HepG2 (cell line): ENCODE data around the gene UBAP2L. TPM values are rescaled to one million over a fixed set of nuclear protein-coding genes. Genes with fewer than 3 reads are reported as not detected.

ENCODE experiments used
- AHR ChIP-seq: IDR thresholded peaks from 2 replicates; pipeline ENCODE4 v1.6.1; 2018; ENCODE audit warnings: missing genetic modification reagents, missing compliant biosample characterization
- AKAP8 ChIP-seq: sonication (generic); formaldehyde crosslinking; IDR thresholded peaks from 2 replicates; pipeline ENCODE4 v1.5.1; 2020; ENCODE audit warnings: mild to moderate bottlenecking, missing genetic modification reagents
- ARNT2 ChIP-seq: sonication (generic); formaldehyde crosslinking; IDR thresholded peaks from 2 replicates; pipeline ENCODE4 v1.8.0; 2022; ENCODE audit warnings: mild to moderate bottlenecking, low read depth, missing genetic modification reagents, moderate library complexity
- CBX1 ChIP-seq: IDR thresholded peaks from one replicate; pipeline ENCODE4 v1.6.1; 2016; ENCODE audit warnings: antibody characterized with exemption, low read depth
- FOXP1 ChIP-seq, 2 experiments: fragments of 450-650 bp in 1 of 2; IDR thresholded peaks; 2 replicates each; pipeline ENCODE4 v1.6.1; 2017 to 2018; ENCODE audit warnings: antibody characterized with exemption in 1 of 2
- HHEX ChIP-seq: IDR thresholded peaks from 2 replicates; pipeline ENCODE4 v1.6.1; 2016; ENCODE audit warnings: control low read depth
- PPARG ChIP-seq: conservative IDR thresholded peaks from 2 replicates; pipeline ENCODE4 v1.6.1; 2016; ENCODE audit warnings: missing biosample characterization, missing genetic modification reagents
- ZKSCAN1 ChIP-seq: fragments of 150-350 bp; IDR thresholded peaks from 2 replicates; pipeline ENCODE4 v1.6.1; 2014; ENCODE audit warnings: low read length
- ZKSCAN5 ChIP-seq: sonication (generic); formaldehyde crosslinking; IDR thresholded peaks from 2 replicates; pipeline ENCODE4 v1.5.1; 2020; ENCODE audit warnings: mild to moderate bottlenecking, missing genetic modification reagents
- ZNF484 ChIP-seq: sonication (generic); formaldehyde crosslinking; IDR thresholded peaks from 2 replicates; pipeline ENCODE4 v1.5.1; 2020; ENCODE audit warnings: mild to moderate bottlenecking, low read depth, missing genetic modification reagents, borderline replicate concordance
- ZNF501 ChIP-seq: sonication (generic); formaldehyde crosslinking; IDR thresholded peaks from 2 replicates; pipeline ENCODE4 v1.5.1; 2020; ENCODE audit warnings: mild to moderate bottlenecking, moderate library complexity, missing genetic modification reagents
- ZNF7 ChIP-seq: IDR thresholded peaks from 2 replicates; pipeline ENCODE4 v1.6.1; 2016; ENCODE audit warnings: missing biosample characterization, missing genetic modification reagents
- polyA plus RNA-seq, 8 experiments: library from polyadenylated mRNA; depleted of rRNA in 3 of 8; stranded (reverse) in 7 of 8; unstranded in 1 of 8; fragments of >200 nt; fragmentation: Illumina TruSeq in 4 of 8; extraction: Trizol in 4 of 8; gene quantifications; 2 replicates each; pipeline versions ENCODE4 v1.2.1 to v1.2.3, GENCODE V29; 2011 to 2016; ENCODE audit warnings: low read depth in 4 of 8, missing spikeins in 1 of 8, mixed read lengths in 1 of 8; ENCODE audit not compliant: insufficient read depth in 1 of 8
- total RNA-seq, 5 experiments: library from RNA; depleted of rRNA; stranded (reverse); fragments of >200 nt; fragmentation: Illumina TruSeq; extraction: Trizol; gene quantifications; 2 replicates each; pipeline ENCODE4 v1.2.3, GENCODE V29; 2016; ENCODE audit warnings: low read depth in 1 of 5
- TF ChIP-seq, protein P1 (sequence below): IDR thresholded peaks from 2 replicates; pipeline ENCODE4 v1.6.1; 2012; ENCODE audit warnings: inconsistent platforms
- TF ChIP-seq, protein P2 (sequence below), 2 experiments: sonication (generic) in 1 of 2; formaldehyde crosslinking in 1 of 2; IDR thresholded peaks; 2 replicates each; pipeline versions ENCODE4 v1.5.1 to v1.6.1; 2011 to 2020; ENCODE audit warnings: borderline replicate concordance in 1 of 2, low read depth in 1 of 2, low read length in 1 of 2, mild to moderate bottlenecking in 1 of 2, missing genetic modification reagents in 1 of 2, moderate library complexity in 1 of 2
- TF ChIP-seq, protein P3 (sequence below): sonication (generic); formaldehyde crosslinking; IDR thresholded peaks from 2 replicates; pipeline ENCODE4 v1.4.0; 2020; ENCODE audit warnings: mild to moderate bottlenecking, missing genetic modification reagents
- TF ChIP-seq, protein P4 (sequence below): sonication (generic); formaldehyde crosslinking; IDR thresholded peaks from one replicate; pipeline ENCODE4 v1.5.1; 2020; ENCODE audit warnings: mild to moderate bottlenecking, missing genetic modification reagents; ENCODE audit errors: not compliant biosample characterization
- TF ChIP-seq, protein P5 (sequence below): sonication (generic); formaldehyde crosslinking; IDR thresholded peaks from 2 replicates; pipeline ENCODE4 v1.5.0; 2020; ENCODE audit warnings: missing genetic modification reagents, mild to moderate bottlenecking, borderline replicate concordance

Gene UBAP2L
- total and polyA plus RNA-seq, 2 of the 13 experiments (the other 11 are each of a cell fraction or from before 2014, with no cell fraction given), result 74.2 to 159 TPM

DNA sequence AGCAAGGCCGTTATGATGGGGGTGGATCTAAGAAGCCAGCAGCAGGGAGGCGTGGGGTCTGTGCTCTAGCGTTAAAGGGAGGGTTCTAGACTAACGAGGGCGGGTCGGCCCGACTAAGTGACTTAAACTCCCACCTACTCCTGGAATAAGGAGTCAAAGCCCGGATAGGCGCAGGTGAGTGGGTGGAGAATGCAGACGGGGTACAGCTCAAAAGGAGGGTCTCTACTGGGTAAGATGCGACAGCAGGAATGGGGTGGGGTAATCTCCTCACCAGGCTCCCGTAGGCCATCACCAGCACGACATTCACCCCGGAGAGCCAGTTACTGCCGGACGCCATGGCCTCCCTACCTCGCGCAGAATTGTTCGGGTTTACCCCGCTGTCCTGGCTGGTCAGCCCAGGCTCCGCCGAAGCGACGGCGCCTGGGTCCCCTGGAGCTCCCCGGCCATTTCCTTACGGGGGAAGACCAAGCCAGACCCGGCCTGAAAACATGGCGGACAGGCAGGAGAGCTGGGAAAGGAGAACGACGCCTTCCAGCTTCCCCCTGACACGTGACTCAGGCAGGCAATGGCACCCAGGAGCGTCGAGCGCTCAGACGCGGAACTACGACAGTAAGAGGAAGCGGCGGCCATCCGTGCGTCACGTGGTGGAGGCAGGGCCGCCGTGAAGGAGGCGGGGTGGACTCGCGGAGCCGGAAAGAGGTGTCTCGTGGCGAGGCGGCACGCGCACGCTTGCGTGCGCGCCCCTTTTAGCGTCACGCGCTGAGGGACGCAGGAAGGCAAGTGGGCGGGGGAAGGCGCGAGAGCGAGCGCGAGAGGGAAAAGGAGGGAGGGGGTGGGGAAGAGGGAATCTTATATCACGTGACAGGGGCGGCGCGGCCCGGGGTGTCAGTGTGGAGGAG is at the start of gene UBAP2L (continued):
- TF ChIP-seq, protein P1, sequence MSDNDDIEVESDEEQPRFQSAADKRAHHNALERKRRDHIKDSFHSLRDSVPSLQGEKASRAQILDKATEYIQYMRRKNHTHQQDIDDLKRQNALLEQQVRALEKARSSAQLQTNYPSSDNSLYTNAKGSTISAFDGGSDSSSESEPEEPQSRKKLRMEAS, result peak; percentile 99
- TF ChIP-seq PPARG (CRISPR knock-in tag) (0 out of 2 replicates have a peak, but pooled peaks have one; percentile 58), AKAP8 (CRISPR knock-in tag) (no peak), FOXP1 (IDR thresholded peaks at IDR 0.05) (no peak), FOXP1 (CRISPR knock-in tag; IDR thresholded peaks at IDR 0.05) (peak; percentile 31; the same call in 1 of the 2 replicates), ZNF7 (no peak), ZKSCAN5 (no peak), ARNT2 (CRISPR knock-in tag) (peak; percentile 93), ZNF501 (CRISPR knock-in tag) (peak; percentile 77), ZNF484 (CRISPR knock-in tag) (0 out of 2 replicates have a peak, but pooled peaks have one; percentile 69), HHEX (no peak), AHR (CRISPR knock-in tag) (peak; percentile 21; the same call in 1 of the 2 replicates), ZKSCAN1 (no peak), CBX1 (peak; percentile 9)
- TF ChIP-seq, protein P2, sequence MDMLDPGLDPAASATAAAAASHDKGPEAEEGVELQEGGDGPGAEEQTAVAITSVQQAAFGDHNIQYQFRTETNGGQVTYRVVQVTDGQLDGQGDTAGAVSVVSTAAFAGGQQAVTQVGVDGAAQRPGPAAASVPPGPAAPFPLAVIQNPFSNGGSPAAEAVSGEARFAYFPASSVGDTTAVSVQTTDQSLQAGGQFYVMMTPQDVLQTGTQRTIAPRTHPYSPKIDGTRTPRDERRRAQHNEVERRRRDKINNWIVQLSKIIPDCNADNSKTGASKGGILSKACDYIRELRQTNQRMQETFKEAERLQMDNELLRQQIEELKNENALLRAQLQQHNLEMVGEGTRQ (IDR thresholded peaks at IDR 0.05; ENCODE audit: low read depth, low read length), result peak; percentile 98
- TF ChIP-seq, protein P2 (CRISPR knock-in tag; IDR thresholded peaks at IDR 0.05; ENCODE audit: borderline replicate concordance), result peak; percentile 97; the same call in 1 of the 2 replicates
- TF ChIP-seq, protein P3, sequence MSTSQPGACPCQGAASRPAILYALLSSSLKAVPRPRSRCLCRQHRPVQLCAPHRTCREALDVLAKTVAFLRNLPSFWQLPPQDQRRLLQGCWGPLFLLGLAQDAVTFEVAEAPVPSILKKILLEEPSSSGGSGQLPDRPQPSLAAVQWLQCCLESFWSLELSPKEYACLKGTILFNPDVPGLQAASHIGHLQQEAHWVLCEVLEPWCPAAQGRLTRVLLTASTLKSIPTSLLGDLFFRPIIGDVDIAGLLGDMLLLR (CRISPR knock-in tag), result peak; percentile 92
- TF ChIP-seq, protein P4, sequence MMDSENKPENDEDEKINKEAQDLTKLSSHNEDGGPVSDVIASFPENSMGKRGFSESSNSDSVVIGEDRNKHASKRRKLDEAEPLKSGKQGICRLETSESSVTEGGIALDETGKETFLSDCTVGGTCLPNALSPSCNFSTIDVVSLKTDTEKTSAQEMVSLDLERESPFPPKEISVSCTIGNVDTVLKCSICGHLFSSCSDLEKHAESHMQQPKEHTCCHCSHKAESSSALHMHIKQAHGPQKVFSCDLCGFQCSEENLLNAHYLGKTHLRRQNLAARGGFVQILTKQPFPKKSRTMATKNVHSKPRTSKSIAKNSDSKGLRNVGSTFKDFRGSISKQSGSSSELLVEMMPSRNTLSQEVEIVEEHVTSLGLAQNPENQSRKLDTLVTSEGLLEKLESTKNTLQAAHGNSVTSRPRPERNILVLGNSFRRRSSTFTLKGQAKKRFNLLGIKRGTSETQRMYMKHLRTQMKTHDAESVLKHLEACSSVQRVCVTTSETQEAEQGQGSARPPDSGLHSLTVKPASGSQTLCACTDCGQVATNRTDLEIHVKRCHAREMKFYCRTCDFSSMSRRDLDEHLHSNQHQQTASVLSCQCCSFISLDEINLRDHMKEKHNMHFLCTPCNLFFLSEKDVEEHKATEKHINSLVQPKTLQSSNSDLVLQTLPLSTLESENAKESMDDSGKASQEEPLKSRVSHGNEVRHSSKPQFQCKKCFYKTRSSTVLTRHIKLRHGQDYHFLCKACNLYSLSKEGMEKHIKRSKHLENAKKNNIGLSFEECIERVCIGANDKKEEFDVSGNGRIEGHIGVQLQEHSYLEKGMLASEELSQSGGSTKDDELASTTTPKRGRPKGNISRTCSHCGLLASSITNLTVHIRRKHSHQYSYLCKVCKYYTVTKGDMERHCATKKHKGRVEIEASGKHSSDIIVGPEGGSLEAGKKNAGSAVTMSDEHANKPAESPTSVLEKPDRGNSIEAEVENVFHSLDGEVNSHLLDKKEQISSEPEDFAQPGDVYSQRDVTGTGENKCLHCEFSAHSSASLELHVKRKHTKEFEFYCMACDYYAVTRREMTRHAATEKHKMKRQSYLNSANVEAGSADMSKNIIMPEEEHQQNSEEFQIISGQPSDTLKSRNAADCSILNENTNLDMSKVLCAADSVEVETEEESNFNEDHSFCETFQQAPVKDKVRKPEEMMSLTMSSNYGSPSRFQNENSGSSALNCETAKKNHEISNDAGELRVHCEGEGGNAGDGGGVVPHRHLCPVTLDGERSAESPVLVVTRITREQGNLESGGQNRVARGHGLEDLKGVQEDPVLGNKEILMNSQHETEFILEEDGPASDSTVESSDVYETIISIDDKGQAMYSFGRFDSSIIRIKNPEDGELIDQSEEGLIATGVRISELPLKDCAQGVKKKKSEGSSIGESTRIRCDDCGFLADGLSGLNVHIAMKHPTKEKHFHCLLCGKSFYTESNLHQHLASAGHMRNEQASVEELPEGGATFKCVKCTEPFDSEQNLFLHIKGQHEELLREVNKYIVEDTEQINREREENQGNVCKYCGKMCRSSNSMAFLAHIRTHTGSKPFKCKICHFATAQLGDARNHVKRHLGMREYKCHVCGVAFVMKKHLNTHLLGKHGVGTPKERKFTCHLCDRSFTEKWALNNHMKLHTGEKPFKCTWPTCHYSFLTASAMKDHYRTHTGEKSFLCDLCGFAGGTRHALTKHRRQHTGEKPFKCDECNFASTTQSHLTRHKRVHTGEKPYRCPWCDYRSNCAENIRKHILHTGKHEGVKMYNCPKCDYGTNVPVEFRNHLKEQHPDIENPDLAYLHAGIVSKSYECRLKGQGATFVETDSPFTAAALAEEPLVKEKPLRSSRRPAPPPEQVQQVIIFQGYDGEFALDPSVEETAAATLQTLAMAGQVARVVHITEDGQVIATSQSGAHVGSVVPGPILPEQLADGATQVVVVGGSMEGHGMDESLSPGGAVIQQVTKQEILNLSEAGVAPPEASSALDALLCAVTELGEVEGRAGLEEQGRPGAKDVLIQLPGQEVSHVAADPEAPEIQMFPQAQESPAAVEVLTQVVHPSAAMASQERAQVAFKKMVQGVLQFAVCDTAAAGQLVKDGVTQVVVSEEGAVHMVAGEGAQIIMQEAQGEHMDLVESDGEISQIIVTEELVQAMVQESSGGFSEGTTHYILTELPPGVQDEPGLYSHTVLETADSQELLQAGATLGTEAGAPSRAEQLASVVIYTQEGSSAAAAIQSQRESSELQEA (CRISPR knock-in tag), result peak; percentile 51
- TF ChIP-seq, protein P5, sequence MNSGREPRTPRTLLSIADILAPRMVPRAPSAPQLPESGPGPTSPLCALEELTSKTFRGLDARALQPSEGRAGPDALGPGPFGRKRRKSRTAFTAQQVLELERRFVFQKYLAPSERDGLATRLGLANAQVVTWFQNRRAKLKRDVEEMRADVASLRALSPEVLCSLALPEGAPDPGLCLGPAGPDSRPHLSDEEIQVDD (CRISPR knock-in tag), result peak; percentile 69; the same call in 1 of the 2 replicates
